MM.1S (cell line): Measurements from ENCODE around the gene GLCCI1.

Source experiments
- DNase-seq: peaks from one replicate; pipeline ENCODE4 v3.0.0-alpha.2; 2015
- H2AFZ ChIP-seq: fragments of 300-600 bp; sonication (generic); 2 replicates; pipeline ENCODE4 v1.6.0; 2016; ENCODE audit warnings: antibody characterized with exemption, low read length
- H3F3A ChIP-seq: fragments of 300-600 bp; sonication (generic); 2 replicates; pipeline ENCODE4 v1.6.1; 2016; ENCODE audit warnings: mild to moderate bottlenecking, antibody characterized with exemption, low read length, moderate library complexity, mixed read lengths; ENCODE audit not compliant: insufficient read depth
- H3K27ac ChIP-seq: fragments of 300-600 bp; sonication (generic); 2 replicates; pipeline ENCODE4 v1.5.1; 2016; ENCODE audit warnings: mild to moderate bottlenecking, low read length
- H3K27me3 ChIP-seq: fragments of 300-600 bp; sonication (generic); replicated peaks from 2 replicates; pipeline ENCODE4 v1.6.0; 2016; ENCODE audit warnings: low read length; ENCODE audit not compliant: insufficient read depth
- H3K36me3 ChIP-seq: fragments of 300-600 bp; sonication (generic); replicated peaks from 2 replicates; pipeline ENCODE4 v1.6.1; 2016; ENCODE audit warnings: mild to moderate bottlenecking, low read length, mixed read lengths; ENCODE audit not compliant: insufficient read depth
- H3K4me1 ChIP-seq: fragments of 300-600 bp; sonication (generic); 2 replicates; pipeline ENCODE4 v1.6.1; 2016; ENCODE audit warnings: low read length, mixed read lengths
- H3K4me2 ChIP-seq: fragments of 300-600 bp; sonication (generic); 2 replicates; pipeline ENCODE4 v1.6.0; 2016; ENCODE audit warnings: low read depth, low read length
- H3K4me3 ChIP-seq: fragments of 300-600 bp; sonication (generic); 2 replicates; pipeline ENCODE4 v1.5.1; 2016; ENCODE audit warnings: low read length, mixed read lengths
- H3K79me2 ChIP-seq: fragments of 300-600 bp; sonication (generic); 2 replicates; pipeline ENCODE4 v1.6.1; 2016; ENCODE audit warnings: mixed run types, low read length, mixed read lengths
- H3K9ac ChIP-seq: fragments of 300-600 bp; sonication (generic); 2 replicates; pipeline ENCODE4 v1.6.1; 2016; ENCODE audit warnings: low read length, mixed read lengths
- H3K9me2 ChIP-seq: fragments of 300-600 bp; sonication (generic); replicated peaks from 2 replicates; pipeline ENCODE4 v1.6.1; 2016; ENCODE audit warnings: mild to moderate bottlenecking, low read length, mixed read lengths; ENCODE audit not compliant: insufficient read depth
- H3K9me3 ChIP-seq: fragments of 300-600 bp; sonication (generic); replicated peaks from 2 replicates; pipeline ENCODE4 v1.6.1; 2016; ENCODE audit warnings: mild to moderate bottlenecking, low read length, mixed read lengths; ENCODE audit not compliant: insufficient read depth
- H4K20me1 ChIP-seq: fragments of 300-600 bp; sonication (generic); 2 replicates; pipeline ENCODE4 v1.6.1; 2016; ENCODE audit warnings: mild to moderate bottlenecking, low read length, moderate library complexity, mixed read lengths; ENCODE audit not compliant: insufficient read depth
- EZH2 ChIP-seq: fragments of 300-600 bp; sonication (generic); optimal IDR thresholded peaks from 2 replicates; pipeline ENCODE3; 2017; ENCODE audit warnings: low read depth, mild to moderate bottlenecking, antibody characterized with exemption, low read length, mixed read lengths
- EZH2phosphoT487 ChIP-seq: fragments of 300-600 bp; sonication (generic); IDR thresholded peaks from 2 replicates; pipeline ENCODE4 v1.6.1; 2018; ENCODE audit warnings: antibody characterized with exemption, low read length
- TF ChIP-seq, protein P1 (sequence below): fragments of 300-600 bp; sonication (generic); IDR thresholded peaks from 2 replicates; pipeline ENCODE4 v1.5.1; 2016; ENCODE audit warnings: antibody characterized with exemption, low read length, mixed read lengths

The GLCCI1 gene

DNA sequence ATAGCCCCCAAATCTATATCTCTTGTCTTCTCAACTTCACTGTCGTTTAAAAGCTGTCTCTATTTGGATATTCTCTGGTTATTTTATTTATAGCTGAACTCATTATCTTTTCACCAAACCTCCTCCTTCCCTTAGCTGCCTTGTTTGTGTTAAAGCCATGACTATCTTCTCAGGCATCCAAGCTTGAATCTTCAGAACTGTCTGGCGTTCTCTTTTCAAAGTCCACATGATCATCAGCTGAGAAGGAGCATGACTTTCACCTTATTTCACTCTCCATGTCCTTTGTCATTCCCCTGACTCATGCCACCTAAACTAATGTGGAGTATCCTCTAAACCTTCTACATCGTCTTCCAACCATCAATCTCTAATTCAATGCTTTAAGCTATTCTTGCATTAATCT, 5.7 kb upstream of the GLCCI1 start:
- Histone ChIP-seq H4K20me1 (no peaks in the 10 kb centered on the region), H2AFZ (no peak overlapping the region), H3K79me2 (no peaks in the 10 kb centered on the region), H3K4me3 (no peak overlapping the region), H3K4me2 (no peak overlapping the region), H3K27ac (no peak overlapping the region), H3K36me3 (no peaks in the 10 kb centered on the region), H3K27me3 (no peaks in the 10 kb centered on the region), H3K9me2 (no peaks in the 10 kb centered on the region), H3K4me1 (peaks cover 65% of the 10 kb centered on the region), H3K9ac (no peak overlapping the region), H3K9me3 (no peaks in the 10 kb centered on the region), H3F3A (peaks cover 18% of the 10 kb centered on the region)
- DNase-seq = no peak
- TF ChIP-seq EZH2phosphoT487 = no peak
- TF ChIP-seq EZH2 = no peak
- TF ChIP-seq, protein P1, sequence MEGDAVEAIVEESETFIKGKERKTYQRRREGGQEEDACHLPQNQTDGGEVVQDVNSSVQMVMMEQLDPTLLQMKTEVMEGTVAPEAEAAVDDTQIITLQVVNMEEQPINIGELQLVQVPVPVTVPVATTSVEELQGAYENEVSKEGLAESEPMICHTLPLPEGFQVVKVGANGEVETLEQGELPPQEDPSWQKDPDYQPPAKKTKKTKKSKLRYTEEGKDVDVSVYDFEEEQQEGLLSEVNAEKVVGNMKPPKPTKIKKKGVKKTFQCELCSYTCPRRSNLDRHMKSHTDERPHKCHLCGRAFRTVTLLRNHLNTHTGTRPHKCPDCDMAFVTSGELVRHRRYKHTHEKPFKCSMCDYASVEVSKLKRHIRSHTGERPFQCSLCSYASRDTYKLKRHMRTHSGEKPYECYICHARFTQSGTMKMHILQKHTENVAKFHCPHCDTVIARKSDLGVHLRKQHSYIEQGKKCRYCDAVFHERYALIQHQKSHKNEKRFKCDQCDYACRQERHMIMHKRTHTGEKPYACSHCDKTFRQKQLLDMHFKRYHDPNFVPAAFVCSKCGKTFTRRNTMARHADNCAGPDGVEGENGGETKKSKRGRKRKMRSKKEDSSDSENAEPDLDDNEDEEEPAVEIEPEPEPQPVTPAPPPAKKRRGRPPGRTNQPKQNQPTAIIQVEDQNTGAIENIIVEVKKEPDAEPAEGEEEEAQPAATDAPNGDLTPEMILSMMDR = no peak

DNA sequence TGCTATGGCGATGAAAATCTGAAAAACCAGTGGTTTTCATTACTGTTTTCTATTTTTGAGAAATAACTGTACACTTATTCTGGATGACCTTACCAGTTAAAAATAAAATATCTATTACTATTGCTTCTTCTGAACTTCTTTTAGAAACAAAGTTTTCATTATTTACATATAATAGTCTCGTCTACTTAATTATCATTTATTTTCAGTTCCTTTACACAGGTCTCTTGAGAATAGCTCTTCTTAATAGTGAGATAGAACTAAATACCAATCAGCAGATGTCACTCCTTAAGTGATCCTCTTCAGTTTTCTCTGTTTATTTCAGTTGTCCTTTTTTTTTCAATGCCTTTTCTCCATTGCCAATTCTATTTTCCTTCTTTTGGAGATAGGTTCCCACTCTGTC, 4.3 kb upstream of the GLCCI1 start:
- H3K4me1 ChIP-seq = peaks cover 52% of the 10 kb centered on the region
- H3K9me3 ChIP-seq = no peaks in the 10 kb centered on the region
- H3K9ac ChIP-seq = no peak overlapping the region
- H3K36me3 ChIP-seq = no peaks in the 10 kb centered on the region
- peaks cover 5% of the 10 kb centered on the region for H3K79me2 ChIP-seq
- no peak overlapping the region for H3K4me2 ChIP-seq
- no peak for DNase-seq
- H2AFZ ChIP-seq = no peak overlapping the region
- no peaks in the 10 kb centered on the region for H3K27me3 ChIP-seq
- no peaks in the 10 kb centered on the region for H4K20me1 ChIP-seq
- H3K4me3 ChIP-seq = no peak overlapping the region
- H3K27ac ChIP-seq = no peak overlapping the region
- TF ChIP-seq, protein P1 = no peak
- TF ChIP-seq EZH2phosphoT487 (no peak), EZH2 (no peak)
- H3F3A ChIP-seq = peaks cover 26% of the 10 kb centered on the region
- H3K9me2 ChIP-seq = no peaks in the 10 kb centered on the region

GRCh38 chr7:7964691-7965090, 3.9 kb upstream of the GLCCI1 start:
- H3K4me2 ChIP-seq = no peak overlapping the region
- no peak overlapping the region for H3K9ac ChIP-seq
- H3K27ac ChIP-seq = no peak overlapping the region
- H3K9me2 ChIP-seq = no peaks in the 10 kb centered on the region
- no peak for DNase-seq
- H3K27me3 ChIP-seq = no peaks in the 10 kb centered on the region
- H3K4me3 ChIP-seq = no peak overlapping the region
- H3F3A ChIP-seq = peaks cover 26% of the 10 kb centered on the region
- TF ChIP-seq EZH2phosphoT487 = no peak
- TF ChIP-seq, protein P1 = no peak
- TF ChIP-seq EZH2 = no peak
- no peaks in the 10 kb centered on the region for H3K9me3 ChIP-seq
- peaks cover 7% of the 10 kb centered on the region for H3K79me2 ChIP-seq
- no peaks in the 10 kb centered on the region for H3K36me3 ChIP-seq
- H2AFZ ChIP-seq = no peak overlapping the region
- H4K20me1 ChIP-seq = no peaks in the 10 kb centered on the region
- H3K4me1 ChIP-seq = peaks cover 48% of the 10 kb centered on the region
